Choroid plexus epithelial cell (primary cell): ENCODE results near the gene EPS8L1.
A peak's percentile ranks its signal among the peaks of the same experiment; 100 is the strongest.
"Not testable (repeated sequence)": the region's sequence is repeated elsewhere in the genome, so short reads cannot be mapped to it uniquely, and the experiment has no call there.

Source experiments
- DNase-seq: peaks from one replicate; pipeline ENCODE4 v3.0.0-alpha.2; 2010; ENCODE audit warnings: low read depth
- H3K4me3 ChIP-seq: 2 replicates; pipeline ENCODE4 v1.5.1; 2011; ENCODE audit warnings: low read depth, mild to moderate bottlenecking, control low read depth, low read length, moderate library complexity
- TF ChIP-seq, protein P1 (sequence below): conservative IDR thresholded peaks from 2 replicates; pipeline ENCODE4 v1.5.1; 2011; ENCODE audit warnings: low read depth, mild to moderate bottlenecking, control low read depth, inconsistent platforms, low read length, moderate library complexity

EPS8L1 gene

DNA sequence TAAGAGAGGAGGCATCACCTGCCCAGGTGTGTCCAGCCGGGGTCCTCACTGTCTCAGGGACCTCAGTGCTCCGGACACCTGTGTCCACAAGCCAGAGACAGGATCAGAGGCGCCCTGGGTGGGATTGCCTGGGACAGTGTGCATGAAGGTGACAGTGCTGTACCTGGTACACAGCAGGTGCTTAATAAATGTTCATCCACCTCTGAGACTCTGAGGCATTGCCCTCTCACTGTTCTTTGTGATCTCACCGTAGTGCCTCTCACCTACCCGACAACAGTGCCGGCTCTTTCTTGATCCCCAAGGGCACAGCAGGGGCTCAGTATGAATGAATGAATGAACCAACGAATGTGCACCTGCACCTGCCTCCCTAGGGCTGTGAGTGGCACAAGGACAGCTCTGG is 21.9 kb upstream of the EPS8L1 start:
- no peak overlapping the region for H3K4me3 ChIP-seq
- DNase-seq: no peak
- TF ChIP-seq, protein P1, sequence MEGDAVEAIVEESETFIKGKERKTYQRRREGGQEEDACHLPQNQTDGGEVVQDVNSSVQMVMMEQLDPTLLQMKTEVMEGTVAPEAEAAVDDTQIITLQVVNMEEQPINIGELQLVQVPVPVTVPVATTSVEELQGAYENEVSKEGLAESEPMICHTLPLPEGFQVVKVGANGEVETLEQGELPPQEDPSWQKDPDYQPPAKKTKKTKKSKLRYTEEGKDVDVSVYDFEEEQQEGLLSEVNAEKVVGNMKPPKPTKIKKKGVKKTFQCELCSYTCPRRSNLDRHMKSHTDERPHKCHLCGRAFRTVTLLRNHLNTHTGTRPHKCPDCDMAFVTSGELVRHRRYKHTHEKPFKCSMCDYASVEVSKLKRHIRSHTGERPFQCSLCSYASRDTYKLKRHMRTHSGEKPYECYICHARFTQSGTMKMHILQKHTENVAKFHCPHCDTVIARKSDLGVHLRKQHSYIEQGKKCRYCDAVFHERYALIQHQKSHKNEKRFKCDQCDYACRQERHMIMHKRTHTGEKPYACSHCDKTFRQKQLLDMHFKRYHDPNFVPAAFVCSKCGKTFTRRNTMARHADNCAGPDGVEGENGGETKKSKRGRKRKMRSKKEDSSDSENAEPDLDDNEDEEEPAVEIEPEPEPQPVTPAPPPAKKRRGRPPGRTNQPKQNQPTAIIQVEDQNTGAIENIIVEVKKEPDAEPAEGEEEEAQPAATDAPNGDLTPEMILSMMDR: no peak

DNA sequence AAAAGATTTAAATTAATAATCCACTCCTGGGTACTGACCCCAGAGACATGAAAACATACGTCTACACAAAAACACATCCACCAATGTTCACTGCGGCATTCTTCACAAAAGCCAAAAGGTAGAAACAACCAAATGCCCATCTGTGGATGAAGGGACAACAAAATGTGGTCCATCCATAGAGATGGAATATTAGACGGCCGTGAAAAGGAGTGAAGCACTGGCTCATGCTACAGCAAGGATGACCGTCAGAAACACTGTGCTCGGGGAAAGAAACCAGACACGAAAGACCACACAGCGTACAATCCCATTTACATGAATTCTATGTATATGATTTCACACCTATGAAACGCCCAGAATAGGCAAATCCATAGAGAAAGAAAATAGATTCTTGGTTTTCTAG is 18.8 kb upstream of the EPS8L1 start:
- TF ChIP-seq, protein P1: no peak
- no peak overlapping the region for H3K4me3 ChIP-seq
- no peak for DNase-seq

DNA sequence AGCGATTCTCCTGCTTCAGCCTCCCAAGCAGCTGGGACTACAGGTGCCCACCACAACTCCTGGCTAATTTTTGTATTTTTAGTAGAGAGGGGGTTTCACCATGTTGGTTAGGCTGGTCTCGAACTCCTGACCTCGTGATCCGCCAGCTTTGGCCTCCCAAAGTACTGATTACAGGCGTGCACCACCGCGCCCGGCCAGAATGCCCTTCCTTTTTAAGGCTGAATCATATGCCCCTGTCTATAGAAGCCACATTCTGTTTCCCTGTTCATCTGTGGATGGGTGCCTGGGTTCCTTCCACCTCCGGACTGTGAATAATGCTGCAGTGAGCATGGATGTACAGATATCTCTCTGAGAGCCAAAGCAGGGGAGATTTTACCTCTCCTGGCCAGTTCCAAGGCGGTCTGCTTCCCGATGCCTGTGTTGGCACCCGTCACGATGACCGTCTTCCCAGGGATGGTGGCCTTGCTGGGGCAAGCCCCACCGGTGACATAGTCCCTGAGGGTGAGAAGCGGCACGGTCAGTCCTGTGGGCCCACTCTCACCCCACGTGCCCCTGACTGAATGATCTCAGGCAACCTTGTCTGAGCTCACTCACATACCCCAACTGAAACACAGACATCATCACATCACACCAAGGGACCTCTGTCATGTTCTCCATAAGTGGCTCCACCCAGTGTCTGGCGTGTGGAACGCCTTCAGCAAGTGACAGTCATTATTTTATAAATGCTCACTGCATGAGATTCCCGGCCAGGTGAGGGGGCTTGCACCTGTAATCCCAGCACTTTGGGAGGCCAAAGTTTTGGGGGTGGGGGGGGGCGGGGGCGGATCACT is 16.7 kb upstream of the EPS8L1 start:
- DNase-seq: no peak
- TF ChIP-seq, protein P1: peak; percentile 9
- H3K4me3 ChIP-seq: no peak overlapping the region

DNA sequence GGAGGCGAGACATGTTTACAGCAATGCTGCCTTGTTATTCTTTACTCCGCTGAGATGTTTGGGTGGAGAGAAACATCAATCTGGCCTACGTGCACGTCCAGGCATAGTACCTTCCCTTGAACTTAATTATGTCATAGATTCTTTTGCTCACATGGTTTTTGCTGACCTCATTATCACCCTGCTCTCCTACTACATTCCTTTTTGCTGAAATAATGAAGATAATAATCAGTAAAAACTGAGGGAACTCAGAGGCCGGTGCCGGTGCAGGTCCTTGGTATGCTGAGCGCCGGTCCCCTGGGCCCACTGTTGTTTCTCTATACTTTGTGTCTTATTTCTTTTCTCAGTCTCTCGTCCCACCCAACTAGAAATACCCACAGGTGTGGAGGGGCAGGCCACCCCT is 15.4 kb upstream of the EPS8L1 start:
- DNase-seq: peak; percentile 50

DNA sequence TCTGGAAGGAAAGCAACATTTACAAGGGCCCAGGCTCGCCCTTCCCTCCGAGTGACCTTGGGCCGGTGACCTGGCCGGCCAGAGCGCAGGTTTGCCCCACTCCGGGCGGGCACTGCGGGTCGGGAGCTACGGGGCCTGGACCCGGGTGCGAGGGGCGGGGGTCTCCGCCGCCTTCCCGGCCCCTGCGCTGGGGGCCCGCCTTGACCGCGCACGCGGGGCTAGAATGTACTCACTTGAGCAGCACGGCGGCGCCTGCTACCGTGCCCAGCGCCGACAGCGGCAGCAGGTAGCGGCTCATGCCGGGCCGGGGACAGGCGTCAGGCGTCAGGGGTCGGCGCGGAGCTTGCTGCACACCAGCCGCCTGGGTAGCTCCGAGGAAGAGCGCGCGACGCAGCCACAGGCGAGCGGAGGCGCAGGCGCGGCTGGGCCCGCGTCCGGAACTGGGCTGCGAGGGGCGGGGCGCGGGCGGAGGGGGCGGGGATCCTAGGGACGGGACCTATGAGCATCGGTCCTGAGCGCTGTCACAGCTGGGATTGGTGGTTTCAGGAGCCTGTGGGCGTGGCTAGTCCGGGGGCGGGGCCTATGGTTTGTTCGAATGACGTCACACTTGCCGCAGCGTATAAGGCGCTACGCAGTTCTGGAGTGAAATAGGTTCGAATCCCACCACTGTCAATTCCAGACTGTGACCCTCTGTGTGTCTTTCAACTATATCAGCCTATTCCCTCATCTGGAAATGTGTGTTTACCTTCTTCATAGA is 12.8 kb upstream of the EPS8L1 start, which contains the start of gene RDH13:
RDH13 (minus strand) TSS at position 414 of the 757 bp plus-strand sequence; CDS start at position 298, 116 bp downstream.
- H3K4me3 ChIP-seq: peak within 1 kb of the TSS; percentile 77
- TF ChIP-seq, protein P1: no peak
- DNase-seq: peak; percentile 97

More for the DNA sequence above, 15.4 kb upstream of the EPS8L1 start:
- H3K4me3 ChIP-seq: not testable (repeated sequence)

DNA sequence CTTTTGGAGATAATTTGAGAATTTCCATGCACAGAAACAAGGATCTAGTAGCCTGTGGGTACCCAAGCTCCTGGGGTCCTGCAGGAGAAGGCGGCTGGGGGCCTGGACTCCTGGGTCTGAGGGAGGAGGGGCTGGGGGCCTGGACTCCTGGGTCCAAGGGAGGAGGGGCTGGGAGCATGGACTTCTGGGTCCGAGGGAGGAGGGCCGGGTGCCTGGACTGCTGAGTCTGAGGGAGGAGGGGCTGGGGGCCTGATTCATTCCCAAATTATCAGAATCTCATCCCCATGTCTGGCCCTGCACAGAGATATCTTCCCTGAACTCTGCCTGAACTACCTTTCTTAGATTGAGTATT is 12.2 kb upstream of the EPS8L1 start:
- peak overlapping the region; percentile 32 for H3K4me3 ChIP-seq
- no peak for DNase-seq
- TF ChIP-seq, protein P1: no peak

DNA sequence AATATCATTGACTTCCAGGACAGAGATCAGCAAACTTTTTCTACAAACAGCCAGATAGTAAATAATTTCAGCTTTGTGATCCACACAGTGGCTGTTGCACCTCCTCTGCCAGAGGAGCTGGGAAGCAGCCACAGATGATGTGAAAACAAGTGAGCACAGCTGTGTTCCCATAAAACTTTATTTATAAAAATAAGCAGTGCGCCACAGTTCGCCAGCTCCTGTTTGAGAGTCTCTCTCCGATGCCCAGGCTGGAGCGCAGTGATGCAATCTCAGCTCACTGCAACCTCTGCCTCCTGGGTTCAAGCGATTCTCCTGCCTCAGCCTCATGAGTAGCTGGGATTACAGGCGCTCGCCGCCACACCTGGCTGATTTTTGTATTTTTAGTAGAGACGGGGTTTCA is 10.2 kb upstream of the EPS8L1 start:
- H3K4me3 ChIP-seq, DNase-seq: not testable (repeated sequence)
